ENCODE results near the gene CTSO.
"Not testable (repeated sequence)": the region's sequence is repeated elsewhere in the genome, so short reads cannot be mapped to it uniquely, and the experiment has no call there.

The CTSO gene

DNA sequence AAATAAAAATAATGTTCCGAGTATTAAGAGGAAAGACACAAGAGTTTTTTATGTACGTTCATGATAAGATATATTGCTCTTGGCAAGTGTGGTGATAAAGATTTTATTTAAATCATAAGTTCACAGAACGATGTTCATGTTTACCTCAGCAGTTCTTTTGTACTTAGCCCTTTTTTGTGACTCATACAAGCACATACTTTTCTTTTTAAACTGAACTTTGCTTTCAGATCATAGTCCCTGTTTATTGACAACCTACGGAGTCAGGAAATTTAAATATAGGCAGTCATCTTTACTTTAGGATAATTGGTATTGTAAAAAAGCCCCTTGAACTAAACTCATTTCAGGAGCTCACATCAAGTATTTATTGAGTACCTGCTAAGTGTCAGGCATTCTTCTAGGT lies 1.3 kb upstream of the CTSO start:
- DNase-seq (ENCODE audit: low read depth) = no peak

DNA sequence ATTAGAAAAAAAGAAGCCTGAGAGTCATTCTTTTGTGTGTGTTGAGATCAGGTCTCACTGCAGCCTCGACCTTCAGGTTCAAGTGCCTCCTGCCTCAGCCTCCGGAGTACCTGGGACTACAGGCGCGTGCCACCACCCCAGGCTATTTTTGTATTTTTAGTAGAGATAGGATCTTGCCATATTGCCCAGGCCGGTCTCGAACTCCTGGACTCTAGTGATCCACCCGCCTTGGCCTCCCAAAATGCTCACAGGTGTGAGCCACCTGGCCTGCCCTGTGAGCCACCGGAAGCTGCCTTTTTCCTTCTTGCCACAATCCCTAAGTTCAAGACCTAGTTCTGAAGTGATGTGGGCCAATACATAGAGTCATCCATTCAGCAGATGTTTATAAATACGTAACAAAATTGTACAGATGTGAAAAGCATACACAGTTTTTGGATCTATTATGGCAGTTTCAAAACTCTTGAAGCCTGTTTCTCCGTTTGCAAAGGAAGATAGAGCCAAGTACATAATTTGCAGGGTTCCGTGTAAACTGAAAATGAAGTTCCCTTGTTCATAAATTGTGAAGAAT lies 536 bp upstream of the CTSO start:
- no peak for DNase-seq (ENCODE audit: low read depth)

DNA sequence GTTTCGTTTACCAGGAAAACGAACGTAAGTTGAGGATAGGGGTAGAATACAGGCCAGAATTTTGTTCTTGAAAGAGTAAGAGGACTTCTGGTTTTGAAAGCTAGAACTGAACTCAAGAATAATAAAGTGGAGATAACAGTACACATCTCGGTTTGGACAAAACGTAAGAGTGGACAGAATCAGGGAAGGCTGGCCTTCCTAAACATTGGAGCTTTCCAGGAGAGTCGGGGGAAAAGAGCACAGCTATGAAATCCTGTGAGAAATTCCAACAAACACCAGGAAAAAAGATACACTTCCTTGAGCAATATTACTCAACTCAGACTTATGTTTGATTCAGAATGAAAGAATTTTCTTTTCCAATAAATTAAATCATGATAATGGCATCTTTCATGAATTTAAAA lies 1.2 kb downstream of the CTSO start:
- DNase-seq (ENCODE audit: low read depth) = no peak

GRCh38 chr4:155950461-155950860 lies 3.2 kb downstream of the CTSO start:
- no peak for DNase-seq (ENCODE audit: low read depth)

DNA sequence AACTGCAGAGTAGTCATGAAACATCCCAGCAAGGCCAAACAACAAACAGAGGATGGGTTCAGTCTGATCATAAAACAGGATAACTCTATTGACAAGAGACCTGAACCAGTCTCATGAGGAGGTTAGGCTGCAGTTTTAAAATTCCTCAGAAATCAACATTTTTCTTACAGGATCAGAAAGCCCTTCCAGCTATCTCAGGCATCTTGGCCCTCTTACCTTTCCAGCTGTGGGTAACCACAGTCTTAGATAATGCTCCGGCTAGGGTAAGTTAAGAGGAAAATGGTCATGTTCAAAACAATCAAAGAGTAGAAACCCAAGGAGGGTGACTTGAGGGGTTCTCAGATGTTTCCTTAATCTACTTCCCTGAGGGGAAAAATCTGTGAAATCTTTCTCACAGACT lies 5.1 kb downstream of the CTSO start:
- DNase-seq (ENCODE audit: low read depth) = no peak

GRCh38 chr4:155946486-155946885 lies 7.2 kb downstream of the CTSO start:
- DNase-seq (ENCODE audit: low read depth) = no peak

DNA sequence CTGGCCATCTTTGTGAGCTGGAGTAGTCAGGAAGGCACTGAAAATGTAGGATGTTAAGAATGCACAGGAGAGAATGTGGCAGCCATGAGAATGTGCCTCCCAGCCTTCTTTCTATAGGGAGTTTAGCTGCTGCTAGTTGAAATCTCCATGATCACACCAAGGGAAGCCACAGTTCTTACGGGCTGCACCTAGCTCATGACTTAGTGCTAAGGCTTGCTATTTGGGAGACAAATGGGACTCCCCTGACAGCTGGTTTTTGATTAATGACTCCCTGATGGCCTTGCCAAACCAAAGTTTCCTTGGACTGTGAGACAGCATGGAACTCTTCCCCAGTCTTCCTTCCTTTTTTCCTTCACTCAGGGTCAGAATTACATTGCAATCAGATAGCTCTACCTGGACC lies 9.2 kb downstream of the CTSO start:
- DNase-seq (ENCODE audit: low read depth) = no peak

DNA sequence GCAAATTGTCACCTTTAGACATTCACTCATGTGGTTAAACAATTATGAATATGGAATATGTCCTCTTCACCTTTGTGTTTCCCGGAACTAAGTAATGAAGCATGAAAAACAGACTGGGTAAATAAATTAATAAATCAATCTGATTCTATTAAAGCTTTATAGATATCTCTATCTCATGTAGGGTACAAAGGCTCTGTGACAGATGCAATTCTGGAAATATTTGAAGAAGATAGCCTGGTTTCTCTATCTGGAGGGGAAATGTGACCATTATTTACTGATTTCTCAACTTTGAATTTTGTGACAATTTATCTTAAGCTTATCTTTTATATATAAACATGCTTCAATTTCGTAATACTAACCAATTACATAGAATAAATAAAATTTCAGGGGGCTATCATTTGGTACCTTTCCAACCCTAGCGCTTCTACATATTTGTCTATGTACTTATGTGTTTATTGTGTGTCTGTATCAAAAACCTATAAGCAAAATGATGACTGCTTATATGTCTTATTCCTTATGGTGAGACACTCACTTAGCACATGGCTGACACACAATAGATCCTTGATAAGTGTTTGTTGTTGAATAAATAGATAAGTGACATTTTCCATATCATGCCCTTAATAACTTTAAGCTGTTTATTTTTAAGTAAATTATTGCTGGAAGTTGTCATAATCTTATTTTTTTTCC lies 9.9 kb downstream of the CTSO start:
- no peak for DNase-seq (ENCODE audit: low read depth)

- no peak for DNase-seq (ENCODE audit: low read depth)
Measured at GRCh38 chr4:155941820-155942219, 11.8 kb downstream of the CTSO start.

DNA sequence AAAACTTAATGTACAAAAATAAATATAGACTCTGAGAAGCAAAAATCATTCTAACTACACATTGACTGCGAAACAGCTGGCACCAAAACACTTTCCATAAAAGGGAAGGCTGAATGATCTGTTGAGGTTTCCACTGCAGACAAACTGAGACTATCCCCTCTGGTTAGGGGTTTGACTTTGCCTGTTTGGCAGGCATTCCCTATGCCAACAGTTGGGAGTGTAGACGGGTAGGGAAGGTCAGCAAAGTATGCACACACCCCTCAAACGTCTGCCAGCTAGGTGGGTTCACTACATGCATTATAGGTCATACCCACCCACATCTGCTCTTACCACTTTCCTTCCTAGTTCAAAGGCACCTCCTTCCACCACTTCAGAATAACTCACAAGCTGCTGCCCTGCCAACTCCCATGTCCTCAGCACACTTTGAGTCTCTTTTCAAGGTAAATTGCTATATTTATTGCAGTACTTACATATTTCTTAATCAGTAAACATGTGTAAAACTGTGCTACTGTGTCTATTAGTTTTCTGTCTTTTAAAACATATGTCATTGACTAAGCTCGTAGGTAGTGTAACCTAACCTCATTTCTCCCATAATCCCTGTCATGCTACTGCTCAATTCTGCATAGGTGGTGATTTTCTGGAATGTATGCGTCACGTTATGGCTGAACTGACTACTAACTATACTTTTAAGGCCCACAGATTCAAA lies 12.4 kb downstream of the CTSO start:
- no peak for DNase-seq (ENCODE audit: low read depth)

DNA sequence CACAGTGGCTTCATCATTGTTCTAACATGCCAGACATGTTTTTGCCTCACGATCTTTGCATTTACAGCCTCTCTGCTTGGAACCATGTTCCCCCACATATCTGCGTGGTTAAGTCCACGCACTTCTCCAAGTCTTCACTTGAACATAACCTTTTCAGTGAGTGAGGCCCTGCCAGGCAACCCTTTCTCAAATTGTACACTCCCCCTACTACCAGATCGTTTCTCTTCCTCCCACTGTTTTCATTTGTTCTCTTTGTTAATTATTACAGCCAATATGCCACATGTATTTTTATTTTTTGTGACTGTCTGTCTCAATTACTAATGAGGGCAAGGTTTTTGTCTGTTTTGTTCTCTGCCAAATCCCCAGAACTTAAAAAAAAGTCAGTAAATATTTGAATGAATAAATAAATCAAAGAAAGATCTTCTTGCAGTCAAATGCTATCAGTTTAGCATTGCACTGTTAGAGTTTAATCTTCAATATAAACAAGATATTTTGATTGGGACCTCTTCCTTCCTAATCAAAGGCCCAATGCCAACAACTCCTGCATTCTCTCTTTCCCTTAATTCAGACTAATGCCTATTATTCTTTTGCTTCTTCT lies 18.2 kb downstream of the CTSO start:
- DNase-seq (ENCODE audit: low read depth) = no peak

DNA sequence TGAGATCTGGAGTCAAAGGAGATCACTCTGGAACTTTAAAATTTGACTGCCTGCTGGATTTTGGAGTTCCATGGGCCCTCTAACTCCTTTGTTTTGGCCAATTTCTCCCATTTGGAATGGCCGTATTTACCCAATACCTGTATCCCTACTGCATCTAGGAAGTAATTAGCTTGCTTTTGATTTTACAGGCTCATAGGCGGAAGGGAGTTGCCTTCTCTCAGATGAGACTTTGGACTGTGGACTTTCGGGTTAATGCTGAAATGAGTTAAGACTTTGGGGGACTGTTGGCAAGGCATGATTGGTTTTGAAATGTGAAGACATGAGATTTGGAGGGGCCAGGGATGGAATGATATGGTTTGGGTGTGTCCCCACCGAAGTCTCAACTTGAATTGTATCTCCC lies 19.0 kb downstream of the CTSO start:
- not testable (repeated sequence) for DNase-seq (ENCODE audit: low read depth)

DNA sequence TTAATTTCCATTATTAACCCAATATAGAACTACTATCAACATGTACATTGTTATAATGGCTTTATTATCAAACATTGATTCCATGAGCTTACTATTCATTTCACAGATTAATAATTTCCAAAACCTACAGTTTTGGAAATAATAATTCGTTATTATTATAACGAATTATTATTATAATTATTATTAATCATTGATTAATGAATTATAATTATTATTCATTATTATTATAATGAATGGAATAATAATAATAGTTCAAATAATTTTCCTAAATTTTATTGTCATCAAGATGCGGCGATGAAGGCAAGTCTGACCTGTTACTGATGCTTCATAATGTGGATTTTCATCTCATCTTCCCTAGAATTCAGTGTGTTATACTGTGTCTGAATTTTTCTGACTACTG lies 22.0 kb downstream of the CTSO start:
- DNase-seq (ENCODE audit: low read depth) = no peak

DNA sequence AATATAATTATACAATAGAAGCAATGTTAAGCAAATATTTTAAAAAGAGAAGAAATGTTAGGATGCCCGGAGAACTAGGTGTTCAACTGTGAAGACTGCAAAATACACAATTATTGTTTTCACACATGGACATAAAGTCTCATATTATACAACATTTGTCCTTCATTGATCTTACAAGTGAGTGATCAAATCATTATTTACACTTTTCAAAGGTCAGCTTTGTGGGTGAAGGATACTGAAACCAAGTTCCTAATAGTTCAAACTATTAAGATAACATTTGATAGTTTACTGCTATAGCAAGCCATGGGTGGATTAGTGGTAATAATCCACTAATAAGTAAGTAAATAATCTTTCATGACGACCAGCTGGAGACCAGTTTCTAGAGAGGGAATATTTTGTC lies 23.3 kb downstream of the CTSO start:
- no peak for DNase-seq (ENCODE audit: low read depth)

DNA sequence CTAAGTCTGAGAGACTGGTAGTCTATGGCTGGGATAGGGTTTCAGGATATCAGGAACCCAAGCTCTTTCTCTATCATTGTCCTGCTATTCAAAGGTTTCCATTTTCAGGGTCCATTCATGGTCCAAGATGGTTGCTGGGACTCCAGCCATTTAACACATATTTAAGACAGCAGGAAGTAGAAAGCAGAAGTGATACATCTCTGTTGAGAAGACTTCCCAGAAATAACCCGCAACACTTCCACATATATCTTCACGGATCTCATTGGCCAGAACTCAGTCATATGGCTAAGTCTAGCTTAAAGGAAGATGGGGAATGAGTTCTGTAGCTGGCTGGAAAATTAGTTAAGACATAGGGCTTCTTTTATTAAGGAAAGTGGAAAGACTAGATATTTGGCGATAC lies 23.8 kb downstream of the CTSO start:
- no peak for DNase-seq (ENCODE audit: low read depth)

- no peak for DNase-seq (ENCODE audit: low read depth)
Measured at GRCh38 chr4:155924637-155925036, 29.0 kb downstream of the CTSO start.

- no peak for DNase-seq (ENCODE audit: low read depth)
Measured at GRCh38 chr4:155921597-155921996, 32.1 kb downstream of the CTSO start.

DNA sequence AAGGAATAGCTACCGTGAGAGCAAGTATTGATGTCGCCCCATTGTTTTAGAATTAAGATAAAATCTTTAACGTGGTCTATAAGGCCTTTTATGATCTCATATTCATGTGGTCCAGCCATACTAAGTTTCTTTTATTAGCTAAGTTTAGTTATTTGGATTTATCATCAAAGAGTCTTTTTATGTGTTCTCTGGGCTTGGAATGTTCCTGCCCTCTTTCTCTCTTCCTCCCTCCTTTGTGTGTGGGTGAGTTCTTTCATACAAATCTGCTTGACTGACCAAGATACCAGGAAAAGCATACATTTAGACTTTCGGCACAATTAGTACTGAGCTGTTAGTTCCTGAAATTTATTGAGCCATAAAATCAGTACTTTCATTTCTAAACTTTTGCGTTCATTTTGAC lies 38.9 kb downstream of the CTSO start:
- no peak for DNase-seq (ENCODE audit: low read depth)

DNA sequence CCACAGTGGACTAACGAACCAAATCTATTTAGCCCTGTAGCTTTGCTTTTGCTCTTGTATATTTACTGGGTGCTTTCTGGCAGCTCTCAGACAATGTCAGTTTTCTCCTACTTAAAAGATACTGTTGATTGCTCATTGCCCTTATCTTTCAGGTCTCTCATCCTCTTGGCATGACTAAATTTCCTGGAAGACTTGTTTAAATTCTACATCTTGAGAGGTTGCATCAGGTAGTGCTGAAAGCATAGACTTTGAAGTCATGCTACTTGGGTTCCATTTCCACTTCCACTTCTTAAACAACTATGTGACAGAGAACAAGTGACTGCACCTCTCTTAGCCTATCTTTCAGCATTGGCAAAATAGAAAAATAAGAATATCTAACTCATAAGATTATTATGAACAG lies 41.8 kb downstream of the CTSO start:
- no peak for DNase-seq (ENCODE audit: low read depth)

- DNase-seq (ENCODE audit: low read depth) = no peak
Measured at GRCh38 chr4:155909615-155910226, 43.9 kb downstream of the CTSO start.

GRCh38 chr4:155908187-155909139 lies 45.2 kb downstream of the CTSO start:
- DNase-seq (ENCODE audit: low read depth) = no peak

DNA sequence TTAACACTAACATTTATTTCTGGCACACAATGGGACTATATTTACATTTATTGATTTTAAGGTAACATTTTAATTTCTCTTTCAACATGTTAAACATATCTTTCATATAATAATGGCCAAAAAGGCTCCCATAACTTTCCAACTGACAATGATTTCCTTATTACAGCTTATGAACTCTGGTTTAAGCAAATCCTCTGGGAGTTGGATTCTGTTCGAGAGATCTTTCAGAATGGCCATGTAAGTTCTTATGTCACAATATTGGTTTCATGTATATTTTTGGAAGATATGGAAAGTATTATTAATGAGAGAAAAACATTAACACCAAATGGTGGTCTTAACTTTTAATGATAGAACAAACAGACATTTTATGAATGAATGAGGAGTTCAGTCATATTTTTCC lies 46.1 kb downstream of the CTSO start:
- DNase-seq (ENCODE audit: low read depth) = no peak

All from fibroblast of the conjunctiva (primary cell).